Left lung (tissue), 10 donors: Measurements from ENCODE around the gene DIP2A. TPM values are rescaled to one million over a fixed set of nuclear protein-coding genes. Genes with fewer than 3 reads are reported as not detected.
A peak's percentile ranks its signal among the peaks of the same experiment; 100 is the strongest.
"Not testable (repeated sequence)": the region's sequence is repeated elsewhere in the genome, so short reads cannot be mapped to it uniquely, and the experiment has no call there.

Experiments used
- ATAC-seq: fragments of 200-7000 bp; cut with Tn5 transposase; one replicate; pipeline ENCODE4 v1.9.1; 2020; ENCODE audit warnings: moderate library complexity
- DNase-seq, 4 donors: peaks; one replicate each; pipeline ENCODE4 v3.0.0-alpha.2; 2013 to 2020
- H3K27ac ChIP-seq, 2 donors: fragments of 200-600 bp; sonication (generic) in 1 of 2; one replicate each; pipeline versions ENCODE4 v1.5.0 to v1.8.0; 2020 to 2021
- H3K27me3 ChIP-seq, 2 donors: fragments of 200-600 bp; sonication (generic) in 1 of 2; one replicate each; pipeline versions ENCODE4 v1.5.0 to v1.8.0; 2020 to 2021
- H3K36me3 ChIP-seq, 2 donors: fragments of 200-600 bp; sonication (generic) in 1 of 2; one replicate each; pipeline versions ENCODE4 v1.5.0 to v1.8.0; 2020 to 2021
- H3K4me1 ChIP-seq, 2 donors: fragments of 200-600 bp; one replicate each; pipeline ENCODE4 v1.8.0; 2021
- H3K4me3 ChIP-seq, 2 donors: fragments of 200-600 bp; sonication (generic) in 1 of 2; one replicate each; pipeline versions ENCODE4 v1.5.0 to v1.8.0; 2020 to 2021; ENCODE audit warnings: mild to moderate bottlenecking in 1 of 2
- H3K9me3 ChIP-seq, 2 donors: fragments of 200-600 bp; sonication (generic) in 1 of 2; one replicate each; pipeline versions ENCODE4 v1.5.0 to v1.8.0; 2020 to 2021
- CTCF ChIP-seq, 2 donors: fragments of 200-600 bp; sonication (generic) in 1 of 2; IDR thresholded peaks; one replicate each; pipeline versions ENCODE4 v1.5.0 to v1.8.0; 2021; ENCODE audit warnings: antibody characterized with exemption in 2 of 2
- intact Hi-C, 2 donors: fragments of 100-400 bp; cut with DNase I; formaldehyde crosslinking; loops; one replicate each; pipeline versions ENCODE4 v1.11.2 to v1.14.2; 2022
- polyA plus RNA-seq, 6 donors: library from polyadenylated mRNA; unstranded; fragments of 120-200 nt; gene quantifications; one replicate each; pipeline ENCODE4 v1.2.1, GENCODE V29; 2013; ENCODE audit not compliant: insufficient read length in 6 of 6
- total RNA-seq, 2 donors: library from RNA; stranded (reverse); fragmentation: NEBNext Ultra II Directional; extraction: Animal tissue kit (Norgen Biotek cat#: 25700); gene quantifications; one replicate each; pipeline ENCODE4 v1.2.1, GENCODE V29; 2021
- donor health status: DM: no; HTN: yes; CAD: no.
- donor health status: DM: no; HTN: no; CAD: no.

DIP2A gene
- total and polyA plus RNA-seq, 8 donors, result 31.5 to 75.3 (median 62.6) TPM

GRCh38 chr21:46428987-46429710 is 29.5 kb upstream of the DIP2A start:
- intact Hi-C loops, result no loop called here
- Histone ChIP-seq H3K36me3 (peaks cover 0 to 91% of the 10 kb centered on the region in 2 donors), H3K9me3 (no peaks in the 10 kb centered on the region), H3K27ac (no peak overlapping the region), H3K27me3 (no peaks in the 10 kb centered on the region), H3K4me3 (no peak overlapping the region), H3K4me1 (no peaks in the 10 kb centered on the region)
- TF ChIP-seq CTCF (IDR thresholded peaks at IDR 0.05), result no peak
- DNase-seq (no peak), ATAC-seq (no peak)

- no peak for TF ChIP-seq CTCF (IDR thresholded peaks at IDR 0.05)
- H3K36me3 ChIP-seq, result peaks cover 0 to 97% of the 10 kb centered on the region in 2 donors
- H3K9me3 ChIP-seq, result no peaks in the 10 kb centered on the region
- intact Hi-C loops, result no loop called here
- no peak overlapping the region for H3K27ac ChIP-seq
- H3K27me3 ChIP-seq, result no peaks in the 10 kb centered on the region
- no peaks in the 10 kb centered on the region for H3K4me1 ChIP-seq
- no peak overlapping the region for H3K4me3 ChIP-seq
- no peak for ATAC-seq
- no peak for DNase-seq
Measured at GRCh38 chr21:46429754-46430681, 28.7 kb upstream of the DIP2A start.

- no peak overlapping the region for H3K27ac ChIP-seq
- H3K4me3 ChIP-seq, result no peak overlapping the region
- no peak for ATAC-seq
Measured at GRCh38 chr21:46431448-46431847, 27.2 kb upstream of the DIP2A start.

GRCh38 chr21:46431884-46432488 is 26.7 kb upstream of the DIP2A start:
- no peaks in the 10 kb centered on the region for H3K4me1 ChIP-seq
- no peaks in the 10 kb centered on the region for H3K9me3 ChIP-seq
- no peak overlapping the region for H3K4me3 ChIP-seq
- no peak for DNase-seq
- H3K36me3 ChIP-seq, result peaks cover 0 to 98% of the 10 kb centered on the region in 2 donors
- no peak overlapping the region for H3K27ac ChIP-seq
- H3K27me3 ChIP-seq, result no peaks in the 10 kb centered on the region
- intact Hi-C loops, result no loop called here
- TF ChIP-seq CTCF (IDR thresholded peaks at IDR 0.05), result no peak
- peak; percentile 45 for ATAC-seq

More at GRCh38 chr21:46431448-46431847, 27.2 kb upstream of the DIP2A start:
- TF ChIP-seq CTCF (IDR thresholded peaks at IDR 0.05), result no peak
- Histone ChIP-seq H3K36me3 (peaks cover 0 to 97% of the 10 kb centered on the region in 2 donors), H3K27me3 (no peaks in the 10 kb centered on the region), H3K9me3 (no peaks in the 10 kb centered on the region), H3K4me1 (no peaks in the 10 kb centered on the region)
- DNase-seq, result no peak
- intact Hi-C loops, result no loop called here

GRCh38 chr21:46433116-46433515 is 25.6 kb upstream of the DIP2A start:
- peaks cover 0 to 98% of the 10 kb centered on the region in 2 donors for H3K36me3 ChIP-seq
- intact Hi-C loops, H3K4me1 ChIP-seq, H3K27ac ChIP-seq, ATAC-seq, H3K27me3 ChIP-seq, H3K9me3 ChIP-seq, H3K4me3 ChIP-seq, DNase-seq: not testable (repeated sequence)
